T-helper 1 cell treated with Interleukin-12 subunit alpha and Interleukin-12 subunit beta and Interleukin-4 antibody, amounts not matched to agents 30 μg/mL and 1 μg/mL, for 36 hours (primary cell): ENCODE data around the gene SDSL.

Experiments used
- H3K27ac Mint-ChIP-seq: one replicate; pipeline ENCODE4 v1.8.0; 2021; ENCODE audit warnings: mild to moderate bottlenecking, mixed read lengths
- H3K27me3 Mint-ChIP-seq: one replicate; pipeline ENCODE4 v1.8.0; 2021; ENCODE audit warnings: low read depth, mixed read lengths
- H3K36me3 Mint-ChIP-seq: one replicate; pipeline ENCODE4 v1.8.0; 2021; ENCODE audit warnings: low read depth, mixed read lengths
- H3K4me1 Mint-ChIP-seq: one replicate; pipeline ENCODE4 v1.8.0; 2021; ENCODE audit warnings: low read depth, mixed read lengths
- H3K4me3 Mint-ChIP-seq: one replicate; pipeline ENCODE4 v1.8.0; 2021; ENCODE audit warnings: mild to moderate bottlenecking, moderate library complexity, mixed read lengths
- H3K9me3 Mint-ChIP-seq: one replicate; pipeline ENCODE4 v1.8.0; 2021; ENCODE audit warnings: mixed read lengths

The SDSL gene

GRCh38 chr12:113391145-113391544 lies 31.0 kb upstream of the SDSL start:
- Mint-ChIP-seq H3K36me3 (peaks cover 1% of the 10 kb centered on the region), H3K27me3 (no peaks in the 10 kb centered on the region), H3K27ac (no peak overlapping the region), H3K9me3 (no peaks in the 10 kb centered on the region), H3K4me1 (no peaks in the 10 kb centered on the region), H3K4me3 (no peak overlapping the region)

DNA sequence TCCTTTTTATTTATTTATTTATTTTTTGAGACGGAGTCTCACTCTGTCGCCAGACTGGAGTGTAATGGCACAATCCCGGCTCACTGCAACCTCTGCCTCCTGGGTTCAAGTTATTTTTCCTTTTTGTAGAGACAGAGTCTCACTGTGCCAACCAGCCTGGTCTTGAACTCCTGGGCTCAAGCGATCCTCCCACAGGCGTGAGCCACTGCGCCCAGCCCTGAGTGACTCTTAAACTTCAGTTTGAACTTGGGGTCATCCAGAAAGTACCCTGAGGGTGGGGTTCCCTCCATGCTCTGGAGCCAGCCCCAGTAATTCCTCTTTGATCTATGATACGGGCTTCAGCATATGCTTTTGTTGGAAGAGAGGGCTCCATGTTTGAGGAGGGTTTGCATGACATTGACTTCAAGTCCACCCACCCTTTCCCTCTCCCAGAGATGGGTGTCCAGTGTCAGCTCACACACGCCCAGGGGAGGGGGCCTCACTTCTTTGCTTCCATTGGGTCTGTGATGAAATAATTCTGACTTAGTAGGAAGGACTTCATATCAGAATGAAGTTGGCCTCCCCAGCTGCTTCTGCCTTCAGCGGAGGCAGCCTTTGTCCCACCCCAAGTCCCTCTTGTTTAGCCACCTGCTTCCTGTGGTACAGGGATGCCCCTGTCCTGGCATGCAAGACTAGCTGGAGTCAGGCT lies 30.4 kb upstream of the SDSL start:
- H3K9me3 Mint-ChIP-seq = no peaks in the 10 kb centered on the region
- no peaks in the 10 kb centered on the region for H3K27me3 Mint-ChIP-seq
- no peak overlapping the region for H3K27ac Mint-ChIP-seq
- peaks cover 1% of the 10 kb centered on the region for H3K36me3 Mint-ChIP-seq
- H3K4me1 Mint-ChIP-seq = no peaks in the 10 kb centered on the region
- no peak overlapping the region for H3K4me3 Mint-ChIP-seq

GRCh38 chr12:113392520-113392919 lies 29.7 kb upstream of the SDSL start:
- Mint-ChIP-seq H3K4me3 (no peak overlapping the region), H3K27me3 (no peaks in the 10 kb centered on the region), H3K27ac (no peak overlapping the region), H3K4me1 (no peaks in the 10 kb centered on the region), H3K36me3 (peaks cover 1% of the 10 kb centered on the region), H3K9me3 (no peaks in the 10 kb centered on the region)

DNA sequence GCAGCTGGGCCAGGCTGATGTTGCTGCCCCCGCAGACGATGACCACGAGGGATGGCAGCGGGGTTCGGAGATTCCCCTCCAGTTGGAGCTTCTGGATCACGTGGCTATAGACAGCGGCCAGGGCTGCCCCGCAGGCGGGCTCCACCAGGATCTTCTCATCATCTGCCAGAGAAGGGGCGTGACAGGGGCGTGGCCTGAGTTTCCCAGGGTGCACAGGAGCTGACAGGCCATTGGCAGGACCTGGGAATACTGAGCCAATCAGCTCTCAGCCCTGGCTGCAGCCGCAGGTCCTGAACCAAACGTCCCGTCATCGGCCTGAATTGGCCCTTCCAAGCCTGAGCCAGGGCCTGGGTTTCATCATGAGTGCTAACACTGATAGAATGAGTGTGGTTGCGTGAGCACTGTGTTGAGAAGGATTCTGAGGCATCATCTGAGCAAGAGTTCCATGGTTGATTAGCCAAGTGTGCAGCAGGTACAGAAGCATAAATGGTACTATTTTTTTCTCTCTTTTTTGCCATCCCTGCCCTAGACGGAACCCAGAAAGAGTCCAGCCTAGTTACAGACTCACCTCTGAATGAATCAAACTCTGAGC lies 29.1 kb upstream of the SDSL start:
- Mint-ChIP-seq H3K27ac (no peak overlapping the region), H3K9me3 (no peaks in the 10 kb centered on the region), H3K4me1 (no peaks in the 10 kb centered on the region), H3K36me3 (peaks cover 1% of the 10 kb centered on the region), H3K4me3 (no peak overlapping the region), H3K27me3 (no peaks in the 10 kb centered on the region)

DNA sequence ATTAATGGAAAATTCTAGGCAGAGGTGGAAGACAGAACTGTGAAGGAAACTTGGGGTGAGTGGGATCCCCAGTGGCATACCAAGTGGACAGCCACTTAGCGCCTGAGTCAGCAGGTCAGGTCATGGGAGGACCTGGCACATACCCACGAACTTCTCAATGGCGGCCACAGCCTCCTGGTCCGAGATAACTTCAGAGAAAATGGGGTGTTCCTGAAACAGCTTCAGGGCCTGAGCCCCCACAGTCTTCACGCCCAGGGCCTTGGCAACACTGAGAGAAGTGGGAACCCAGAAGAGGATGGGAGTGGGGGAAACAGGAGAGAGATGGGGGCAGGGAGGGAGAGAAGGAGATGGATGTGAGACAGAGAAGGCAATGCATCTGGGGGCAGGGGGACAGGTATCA lies 28.4 kb upstream of the SDSL start:
- Mint-ChIP-seq H3K4me3 (no peak overlapping the region), H3K27ac (no peak overlapping the region), H3K27me3 (no peaks in the 10 kb centered on the region), H3K4me1 (no peaks in the 10 kb centered on the region), H3K36me3 (peaks cover 1% of the 10 kb centered on the region), H3K9me3 (no peaks in the 10 kb centered on the region)

DNA sequence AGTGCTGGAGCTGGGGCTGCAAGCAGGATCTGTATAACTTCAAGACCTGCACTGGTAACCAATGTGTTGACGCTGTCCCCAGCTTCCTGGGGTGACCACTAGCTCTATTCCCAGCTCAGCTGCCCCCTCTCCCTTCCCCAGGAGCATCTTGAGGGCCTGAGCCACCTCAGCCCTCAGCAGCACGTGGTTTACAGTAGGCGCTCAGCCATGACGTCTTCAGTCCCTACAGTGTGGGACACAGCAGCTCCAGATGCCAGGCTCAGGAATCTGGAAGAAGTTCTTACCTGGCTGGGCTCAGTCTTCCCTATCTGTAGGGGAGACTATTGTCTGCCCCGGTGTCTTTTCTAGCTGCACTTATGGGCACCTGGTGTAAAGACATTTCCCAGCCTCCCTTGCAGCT lies 27.1 kb upstream of the SDSL start:
- H3K4me3 Mint-ChIP-seq = no peak overlapping the region
- H3K27me3 Mint-ChIP-seq = no peaks in the 10 kb centered on the region
- H3K27ac Mint-ChIP-seq = no peak overlapping the region
- H3K4me1 Mint-ChIP-seq = no peaks in the 10 kb centered on the region
- no peaks in the 10 kb centered on the region for H3K9me3 Mint-ChIP-seq
- H3K36me3 Mint-ChIP-seq = peaks cover 1% of the 10 kb centered on the region

- no peaks in the 10 kb centered on the region for H3K4me1 Mint-ChIP-seq
- no peak overlapping the region for H3K4me3 Mint-ChIP-seq
- H3K27me3 Mint-ChIP-seq = no peaks in the 10 kb centered on the region
- no peaks in the 10 kb centered on the region for H3K9me3 Mint-ChIP-seq
- H3K27ac Mint-ChIP-seq = no peak overlapping the region
- peaks cover under 1% of the 10 kb centered on the region for H3K36me3 Mint-ChIP-seq
These were observed 26.0 kb upstream of the SDSL start for GRCh38 chr12:113396200-113396599.

GRCh38 chr12:113396828-113397496 lies 25.2 kb upstream of the SDSL start:
- Mint-ChIP-seq H3K4me3 (no peak overlapping the region), H3K4me1 (no peaks in the 10 kb centered on the region), H3K36me3 (no peaks in the 10 kb centered on the region), H3K9me3 (no peaks in the 10 kb centered on the region), H3K27ac (no peak overlapping the region), H3K27me3 (no peaks in the 10 kb centered on the region)

GRCh38 chr12:113397497-113398197 lies 24.5 kb upstream of the SDSL start:
- Mint-ChIP-seq H3K9me3 (no peaks in the 10 kb centered on the region), H3K4me1 (no peaks in the 10 kb centered on the region), H3K27ac (no peak overlapping the region), H3K27me3 (no peaks in the 10 kb centered on the region), H3K36me3 (no peaks in the 10 kb centered on the region), H3K4me3 (no peak overlapping the region)

DNA sequence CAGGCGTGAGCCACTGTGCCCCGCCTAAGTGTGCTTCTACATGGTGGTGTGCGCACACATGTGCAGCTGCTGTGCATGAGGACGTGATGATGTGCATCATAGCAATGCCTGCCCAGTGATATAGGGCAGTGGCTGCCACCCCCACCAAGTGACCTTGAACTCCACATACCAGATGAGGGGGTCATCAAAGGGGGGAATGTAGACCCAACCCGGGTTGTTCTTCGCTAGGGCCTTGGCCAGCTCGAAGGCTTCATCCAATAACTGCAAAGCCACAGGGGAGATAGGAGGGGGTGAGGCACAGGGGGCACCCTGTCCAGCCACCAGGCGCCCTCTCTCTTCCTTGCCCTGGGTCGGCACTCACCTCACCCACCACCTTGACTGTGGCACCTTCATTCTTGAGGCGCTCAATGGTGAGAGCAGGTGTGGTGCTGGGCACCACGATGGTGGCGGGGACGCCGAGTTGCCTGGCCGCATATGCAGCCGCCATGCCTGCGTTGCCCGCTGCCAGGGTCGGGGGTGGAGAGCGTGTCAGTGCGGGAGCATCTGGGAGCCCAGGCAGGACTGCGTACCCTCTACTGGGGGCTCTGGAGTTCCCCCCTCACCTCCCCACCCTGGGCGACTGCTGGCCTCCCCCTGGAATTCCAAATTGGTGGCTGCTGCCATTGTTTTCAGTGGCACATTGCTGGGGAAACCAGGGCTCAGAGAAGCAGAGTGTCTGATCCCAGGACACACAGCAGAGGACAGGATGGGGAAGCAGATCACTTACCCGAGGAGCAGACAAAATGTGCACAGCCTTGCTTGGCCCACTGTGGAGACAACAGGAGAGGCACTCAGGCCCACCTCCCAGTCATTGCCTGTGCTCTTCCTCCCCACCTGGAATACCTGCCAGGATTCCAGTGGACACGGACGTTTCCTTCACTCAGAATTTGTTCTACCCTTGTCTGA lies 23.6 kb upstream of the SDSL start:
- Mint-ChIP-seq H3K27ac (no peak overlapping the region), H3K4me3 (no peak overlapping the region), H3K4me1 (no peaks in the 10 kb centered on the region), H3K36me3 (no peaks in the 10 kb centered on the region), H3K27me3 (no peaks in the 10 kb centered on the region), H3K9me3 (no peaks in the 10 kb centered on the region)

DNA sequence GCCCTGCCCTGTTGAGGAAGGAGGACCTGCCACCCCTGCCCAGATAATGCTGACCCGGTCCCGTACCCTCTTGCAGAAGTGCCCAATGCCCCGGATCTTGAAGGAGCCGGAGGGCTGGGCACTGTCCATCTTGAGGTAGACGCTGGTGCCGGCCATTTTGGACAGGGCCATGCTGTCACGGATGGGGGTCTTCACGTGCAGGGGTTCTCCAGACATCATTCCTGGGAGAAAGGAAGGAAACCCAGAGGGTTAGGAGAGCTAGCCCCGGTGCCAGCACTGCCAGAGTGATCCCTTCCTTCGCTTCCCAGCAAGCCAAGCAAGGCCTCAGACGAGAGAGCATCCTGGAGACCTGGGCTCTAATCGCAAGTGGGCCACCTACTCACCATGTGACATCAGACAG lies 22.7 kb upstream of the SDSL start:
- no peak overlapping the region for H3K27ac Mint-ChIP-seq
- H3K4me1 Mint-ChIP-seq = no peaks in the 10 kb centered on the region
- H3K27me3 Mint-ChIP-seq = peaks cover 5% of the 10 kb centered on the region
- H3K36me3 Mint-ChIP-seq = no peaks in the 10 kb centered on the region
- no peak overlapping the region for H3K4me3 Mint-ChIP-seq
- H3K9me3 Mint-ChIP-seq = no peaks in the 10 kb centered on the region

DNA sequence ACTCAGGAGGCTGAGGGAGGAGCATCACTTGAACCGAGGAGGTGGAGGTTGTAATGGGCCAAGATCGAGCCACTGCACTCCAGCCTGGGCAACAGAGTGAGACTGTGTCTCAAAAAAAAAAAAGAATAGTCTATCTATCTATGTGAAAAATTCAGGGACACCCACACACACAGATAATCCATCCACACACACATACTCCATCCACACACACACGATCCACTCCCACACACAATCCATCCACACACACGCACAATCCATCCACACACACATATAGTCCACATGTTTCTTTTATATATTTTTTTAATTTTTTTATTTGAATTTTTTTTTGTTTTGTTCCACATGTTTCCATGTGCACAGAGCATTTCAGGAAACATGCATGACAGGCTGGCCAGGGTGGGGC lies 21.8 kb upstream of the SDSL start:
- H3K36me3 Mint-ChIP-seq = no peaks in the 10 kb centered on the region
- H3K27me3 Mint-ChIP-seq = peaks cover 11% of the 10 kb centered on the region
- H3K9me3 Mint-ChIP-seq = no peaks in the 10 kb centered on the region
- no peaks in the 10 kb centered on the region for H3K4me1 Mint-ChIP-seq
- no peak overlapping the region for H3K4me3 Mint-ChIP-seq
- H3K27ac Mint-ChIP-seq = no peak overlapping the region

- Mint-ChIP-seq H3K27ac (no peak overlapping the region), H3K4me3 (no peak overlapping the region), H3K4me1 (no peaks in the 10 kb centered on the region)
These were observed 20.8 kb upstream of the SDSL start for GRCh38 chr12:113401066-113402000.

More at GRCh38 chr12:113401066-113402000, 20.8 kb upstream of the SDSL start:
- Mint-ChIP-seq H3K9me3 (no peaks in the 10 kb centered on the region), H3K27me3 (peaks cover 21% of the 10 kb centered on the region), H3K36me3 (no peaks in the 10 kb centered on the region)
